Lower lobe of right lung (tissue), 2 donors: ENCODE results near the gene SLC1A1. TPM values are rescaled to one million over a fixed set of nuclear protein-coding genes. Genes with fewer than 3 reads are reported as not detected.

Experiments
- ATAC-seq, 2 donors: fragments of 200-7000 bp; cut with Tn5 transposase; one replicate each; pipeline ENCODE4 v1.9.1; 2020 to 2022; ENCODE audit warnings: mild to moderate bottlenecking in 2 of 2, moderate library complexity in 2 of 2
- DNase-seq: peaks from one replicate; pipeline ENCODE4 v3.0.0-alpha.2; 2020
- H3K27ac ChIP-seq: fragments of 200-600 bp; one replicate; pipeline ENCODE4 v1.8.0; 2022
- H3K27me3 ChIP-seq: fragments of 200-600 bp; one replicate; pipeline ENCODE4 v1.8.0; 2022; ENCODE audit warnings: low read depth
- H3K36me3 ChIP-seq: fragments of 200-600 bp; one replicate; pipeline ENCODE4 v1.8.0; 2022; ENCODE audit warnings: mild to moderate bottlenecking
- H3K4me1 ChIP-seq: fragments of 200-600 bp; one replicate; pipeline ENCODE4 v1.8.0; 2022
- H3K4me3 ChIP-seq: fragments of 200-600 bp; one replicate; pipeline ENCODE4 v1.8.0; 2022; ENCODE audit warnings: mild to moderate bottlenecking
- H3K9me3 ChIP-seq: fragments of 200-600 bp; one replicate; pipeline ENCODE4 v1.8.0; 2022
- CTCF ChIP-seq: fragments of 200-600 bp; IDR thresholded peaks from one replicate; pipeline ENCODE4 v1.8.0; 2022; ENCODE audit warnings: antibody characterized with exemption, mild to moderate bottlenecking
- intact Hi-C: fragments of 100-400 bp; cut with DNase I; formaldehyde crosslinking; loops from one replicate; pipeline ENCODE4 v1.11.0; 2022
- total RNA-seq: library from RNA; stranded (reverse); fragmentation: NEBNext Ultra II Directional; extraction: Animal tissue kit (Norgen Biotek cat#: 25700); gene quantifications from one replicate; pipeline ENCODE4 v1.2.1, GENCODE V29; 2021
- donor health status: DM: no; HTN: yes; CAD: no; lungs with severe emphysema.

SLC1A1 gene
- total RNA-seq, 1 donor from 2014 or later = 31.4 TPM

GRCh38 chr9:4490705-4491625 is 697 bp downstream of the SLC1A1 start:
- ATAC-seq (peak; percentile 17 to 28), DNase-seq (no peak)
- Histone ChIP-seq H3K27me3 (peaks cover 14% of the 10 kb centered on the region), H3K27ac (peak overlapping the region; percentile 78), H3K4me1 (peaks cover 18% of the 10 kb centered on the region), H3K36me3 (no peaks in the 10 kb centered on the region), H3K4me3 (peak overlapping the region; percentile 78), H3K9me3 (no peaks in the 10 kb centered on the region)
- TF ChIP-seq CTCF = no peak
- intact Hi-C loops = no loop called here

GRCh38 chr9:4491626-4491975 is 1.3 kb downstream of the SLC1A1 start:
- peak overlapping the region; percentile 78 for H3K27ac ChIP-seq
- peak; percentile 68 for ATAC-seq
- peak; percentile 54 for DNase-seq
- H3K4me3 ChIP-seq = peak overlapping the region; percentile 78
- peaks cover 14% of the 10 kb centered on the region for H3K27me3 ChIP-seq
- H3K4me1 ChIP-seq = peaks cover 18% of the 10 kb centered on the region
- H3K36me3 ChIP-seq = no peaks in the 10 kb centered on the region
- no peaks in the 10 kb centered on the region for H3K9me3 ChIP-seq
- intact Hi-C loops = no loop called here
- no peak for TF ChIP-seq CTCF

- DNase-seq = no peak
- Histone ChIP-seq H3K9me3 (no peaks in the 10 kb centered on the region), H3K27ac (no peak overlapping the region), H3K36me3 (no peaks in the 10 kb centered on the region), H3K4me3 (no peak overlapping the region), H3K27me3 (peaks cover 14% of the 10 kb centered on the region), H3K4me1 (peaks cover 18% of the 10 kb centered on the region)
- intact Hi-C loops = no loop called here
- ATAC-seq = no peak
- TF ChIP-seq CTCF = no peak
Measured at GRCh38 chr9:4494332-4494731, 4.1 kb downstream of the SLC1A1 start.

- no peak for ATAC-seq
- H3K36me3 ChIP-seq = no peaks in the 10 kb centered on the region
- intact Hi-C loops = no loop called here
- peaks cover 18% of the 10 kb centered on the region for H3K4me1 ChIP-seq
- H3K27ac ChIP-seq = no peak overlapping the region
- no peak overlapping the region for H3K4me3 ChIP-seq
- no peak for DNase-seq
- peaks cover 14% of the 10 kb centered on the region for H3K27me3 ChIP-seq
- no peak for TF ChIP-seq CTCF
- H3K9me3 ChIP-seq = no peaks in the 10 kb centered on the region
Measured at GRCh38 chr9:4494806-4495205, 4.5 kb downstream of the SLC1A1 start.

- intact Hi-C loops = no loop called here
- Histone ChIP-seq H3K9me3 (no peaks in the 10 kb centered on the region), H3K36me3 (no peaks in the 10 kb centered on the region), H3K4me3 (no peak overlapping the region), H3K4me1 (peaks cover 17% of the 10 kb centered on the region), H3K27ac (no peak overlapping the region), H3K27me3 (peaks cover 14% of the 10 kb centered on the region)
- ATAC-seq (no peak), DNase-seq (no peak)
- TF ChIP-seq CTCF = no peak
Measured at GRCh38 chr9:4495537-4495936, 5.3 kb downstream of the SLC1A1 start.
